ENCODE data around the gene STMP1.

Gene STMP1

GRCh38 chr7:135682191-135682590, 19.9 kb downstream of the STMP1 start:
- no peak for TF ChIP-seq REST (IDR thresholded peaks at IDR 0.05; ENCODE audit: insufficient read depth in 1 of 2, low read depth in 2 of 2, low read length in 2 of 2)
- no peak for TF ChIP-seq FOXP2 (optimal IDR thresholded peaks at IDR 0.05; ENCODE audit: borderline replicate concordance, extremely low read depth, extremely low read length, insufficient read depth)
- no peak for TF ChIP-seq POLR2AphosphoS5 (IDR thresholded peaks at IDR 0.05; ENCODE audit: low read depth, low read length)
- no peak for TF ChIP-seq TAF1 (IDR thresholded peaks at IDR 0.05; ENCODE audit: borderline replicate concordance, insufficient read depth, low read length)
- no peak for TF ChIP-seq SIN3A (IDR thresholded peaks at IDR 0.05; ENCODE audit: borderline replicate concordance, insufficient read depth, low read length)

GRCh38 chr7:135683609-135684008, 21.3 kb downstream of the STMP1 start:
- TF ChIP-seq FOXP2 (optimal IDR thresholded peaks at IDR 0.05; ENCODE audit: borderline replicate concordance, extremely low read depth, extremely low read length, insufficient read depth) (no peak), REST (IDR thresholded peaks at IDR 0.05; ENCODE audit: insufficient read depth in 1 of 2, low read depth in 2 of 2, low read length in 2 of 2) (0 out of 4 replicates have a peak, but pooled peaks of 1 of the 2 experiments have one; percentile 28)

GRCh38 chr7:135684136-135684535, 21.8 kb downstream of the STMP1 start:
- no peak for TF ChIP-seq REST (IDR thresholded peaks at IDR 0.05; ENCODE audit: insufficient read depth in 1 of 2, low read depth in 2 of 2, low read length in 2 of 2)
- no peak for TF ChIP-seq FOXP2 (optimal IDR thresholded peaks at IDR 0.05; ENCODE audit: borderline replicate concordance, extremely low read depth, extremely low read length, insufficient read depth)
- TF ChIP-seq TAF1 (IDR thresholded peaks at IDR 0.05; ENCODE audit: borderline replicate concordance, insufficient read depth, low read length): no peak
- no peak for TF ChIP-seq SIN3A (IDR thresholded peaks at IDR 0.05; ENCODE audit: borderline replicate concordance, insufficient read depth, low read length)
- TF ChIP-seq POLR2AphosphoS5 (IDR thresholded peaks at IDR 0.05; ENCODE audit: low read depth, low read length): no peak

- TF ChIP-seq REST (IDR thresholded peaks at IDR 0.05; ENCODE audit: insufficient read depth in 1 of 2, low read depth in 2 of 2, low read length in 2 of 2): no peak
- TF ChIP-seq TAF1 (IDR thresholded peaks at IDR 0.05; ENCODE audit: borderline replicate concordance, insufficient read depth, low read length): no peak
These were observed 22.4 kb downstream of the STMP1 start for GRCh38 chr7:135684699-135685098.

GRCh38 chr7:135685306-135686084, 23.2 kb downstream of the STMP1 start:
- no peak for TF ChIP-seq FOXP2 (optimal IDR thresholded peaks at IDR 0.05; ENCODE audit: borderline replicate concordance, extremely low read depth, extremely low read length, insufficient read depth)
- TF ChIP-seq SIN3A (IDR thresholded peaks at IDR 0.05; ENCODE audit: borderline replicate concordance, insufficient read depth, low read length): no peak
- TF ChIP-seq REST (IDR thresholded peaks at IDR 0.05; ENCODE audit: insufficient read depth in 1 of 2, low read depth in 2 of 2, low read length in 2 of 2): no peak
- TF ChIP-seq TAF1 (IDR thresholded peaks at IDR 0.05; ENCODE audit: borderline replicate concordance, insufficient read depth, low read length): no peak
- no peak for TF ChIP-seq POLR2AphosphoS5 (IDR thresholded peaks at IDR 0.05; ENCODE audit: low read depth, low read length)

All from PFSK-1 (cell line).